DND-41 (cell line): ENCODE results near the gene FBXL19.

Source experiments
- ATAC-seq: fragments of 200-7000 bp; cut with Tn5 transposase; 3 replicates; pipeline ENCODE4 v1.9.1; 2021; ENCODE audit warnings: low read depth; ENCODE audit not compliant: insufficient read depth
- DNase-seq: peaks from one replicate; pipeline ENCODE4 v3.0.0-alpha.2; 2020
- H2AFZ ChIP-seq: 2 replicates; pipeline ENCODE4 v1.6.0; 2012; ENCODE audit warnings: low read depth, low read length
- H3K27ac ChIP-seq: 2 replicates; pipeline ENCODE4 v1.5.1; 2012; ENCODE audit warnings: low read length, inconsistent platforms
- H3K27me3 ChIP-seq: fragments of 200-600 bp; sonication (generic); 2 replicates; pipeline ENCODE4 v1.6.0; 2012; ENCODE audit warnings: low read length, mild to moderate bottlenecking, inconsistent platforms; ENCODE audit not compliant: insufficient read depth, poor library complexity
- H3K36me3 ChIP-seq: 2 replicates; pipeline ENCODE4 v1.5.1; 2012; ENCODE audit warnings: low read length, inconsistent platforms; ENCODE audit not compliant: insufficient read depth
- H3K4me1 ChIP-seq: 2 replicates; pipeline ENCODE4 v1.5.1; 2012; ENCODE audit warnings: mild to moderate bottlenecking, low read length; ENCODE audit not compliant: insufficient read depth
- H3K4me2 ChIP-seq: 2 replicates; pipeline ENCODE4 v1.6.0; 2012; ENCODE audit warnings: mild to moderate bottlenecking, moderate library complexity, low read length, inconsistent platforms; ENCODE audit not compliant: insufficient read depth
- H3K4me3 ChIP-seq, 2 experiments: fragments of 200-600 bp in 1 of 2; shearing (Covaris generic) in 1 of 2; 2 replicates each; pipeline ENCODE4 v1.5.1; 2012 to 2016; ENCODE audit warnings: inconsistent platforms in 2 of 2, low read length in 2 of 2, mild to moderate bottlenecking in 2 of 2, low read depth in 1 of 2, moderate library complexity in 1 of 2
- H3K79me2 ChIP-seq: 2 replicates; pipeline ENCODE4 v1.6.0; 2012; ENCODE audit warnings: low read length, inconsistent platforms; ENCODE audit not compliant: insufficient read depth
- H3K9ac ChIP-seq: 2 replicates; pipeline ENCODE4 v1.6.0; 2012; ENCODE audit warnings: low read depth, mild to moderate bottlenecking, inconsistent platforms, low read length, moderate library complexity
- H3K9me3 ChIP-seq: 2 replicates; pipeline ENCODE4 v1.5.1; 2012; ENCODE audit warnings: low read length, moderate library complexity, mild to moderate bottlenecking, inconsistent platforms; ENCODE audit not compliant: insufficient read depth, severe bottlenecking
- H4K20me1 ChIP-seq: 2 replicates; pipeline ENCODE4 v1.6.0; 2012; ENCODE audit warnings: low read length; ENCODE audit not compliant: insufficient read depth
- CTCF ChIP-seq: IDR thresholded peaks from 2 replicates; pipeline ENCODE4 v1.5.1; 2012; ENCODE audit warnings: borderline replicate concordance, low read length, moderate library complexity, mild to moderate bottlenecking; ENCODE audit not compliant: poor library complexity, severe bottlenecking; ENCODE audit errors: extremely low read depth
- EZH2 ChIP-seq: IDR thresholded peaks from 3 replicates; pipeline ENCODE4 v1.6.1; 2012; ENCODE audit warnings: borderline replicate concordance, low read depth, mild to moderate bottlenecking, moderate library complexity, low read length, inconsistent platforms; ENCODE audit not compliant: severe bottlenecking

FBXL19 gene

GRCh38 chr16:30983289-30983889 lies 60.0 kb downstream of the FBXL19 start:
- no peaks in the 10 kb centered on the region for H3K79me2 ChIP-seq
- no peak for TF ChIP-seq EZH2
- no peak for TF ChIP-seq CTCF
- no peaks in the 10 kb centered on the region for H3K27me3 ChIP-seq
- no peak overlapping the region for H3K27ac ChIP-seq
- H4K20me1 ChIP-seq: peaks cover 4% of the 10 kb centered on the region; the same call in 1 of the 2 replicates
- H3K36me3 ChIP-seq: peaks cover 71% of the 10 kb centered on the region
- H3K9ac ChIP-seq: no peak overlapping the region
- no peak overlapping the region for H3K4me3 ChIP-seq
- DNase-seq: no peak
- ATAC-seq: no peak
- no peak overlapping the region for H3K4me2 ChIP-seq
- H2AFZ ChIP-seq: no peak overlapping the region
- H3K9me3 ChIP-seq: no peaks in the 10 kb centered on the region
- H3K4me1 ChIP-seq: no peaks in the 10 kb centered on the region

- Histone ChIP-seq H3K4me2 (no peak overlapping the region), H3K36me3 (peaks cover 65% of the 10 kb centered on the region), H2AFZ (no peak overlapping the region), H3K4me1 (no peaks in the 10 kb centered on the region), H3K79me2 (no peaks in the 10 kb centered on the region), H3K4me3 (no peak overlapping the region), H3K27me3 (no peaks in the 10 kb centered on the region), H4K20me1 (peaks cover 4% of the 10 kb centered on the region; the same call in 1 of the 2 replicates), H3K27ac (no peak overlapping the region), H3K9ac (no peak overlapping the region), H3K9me3 (no peaks in the 10 kb centered on the region)
- DNase-seq (no peak), ATAC-seq (0 out of 3 replicates have a peak, but pooled peaks have one; percentile 6)
- TF ChIP-seq CTCF (no peak), EZH2 (no peak)
These were observed 60.7 kb downstream of the FBXL19 start for GRCh38 chr16:30983898-30984610.

- Histone ChIP-seq H4K20me1 (peaks cover 4% of the 10 kb centered on the region; the same call in 1 of the 2 replicates), H2AFZ (no peak within 1 kb of the TSS), H3K36me3 (peaks cover 59% of the 10 kb centered on the region), H3K9me3 (no peaks in the 10 kb centered on the region), H3K4me3 (no peak within 1 kb of the TSS), H3K4me2 (no peak within 1 kb of the TSS), H3K4me1 (no peaks in the 10 kb centered on the region), H3K9ac (no peak within 1 kb of the TSS), H3K27me3 (no peaks in the 10 kb centered on the region), H3K27ac (no peak within 1 kb of the TSS), H3K79me2 (no peaks in the 10 kb centered on the region)
- TF ChIP-seq CTCF (peak; percentile 95), EZH2 (no peak)
- ATAC-seq (peak; percentile 85), DNase-seq (peak; percentile 79)
These were observed 61.5 kb downstream of the FBXL19 start, which contains the start of gene HSD3B7 for GRCh38 chr16:30984669-30985400. TSS of gene HSD3B7 (plus strand) at chr16:30985207. CDS start at chr16:30985659, 452 bp downstream.
